ENCODE results near the gene ATP5IF1. TPM values are rescaled to one million over a fixed set of nuclear protein-coding genes. Genes with fewer than 3 reads are reported as not detected.

Gene ATP5IF1
- total RNA-seq, 4 donors from 2014 or later, result 131 to 503 (median 344) TPM

DNA sequence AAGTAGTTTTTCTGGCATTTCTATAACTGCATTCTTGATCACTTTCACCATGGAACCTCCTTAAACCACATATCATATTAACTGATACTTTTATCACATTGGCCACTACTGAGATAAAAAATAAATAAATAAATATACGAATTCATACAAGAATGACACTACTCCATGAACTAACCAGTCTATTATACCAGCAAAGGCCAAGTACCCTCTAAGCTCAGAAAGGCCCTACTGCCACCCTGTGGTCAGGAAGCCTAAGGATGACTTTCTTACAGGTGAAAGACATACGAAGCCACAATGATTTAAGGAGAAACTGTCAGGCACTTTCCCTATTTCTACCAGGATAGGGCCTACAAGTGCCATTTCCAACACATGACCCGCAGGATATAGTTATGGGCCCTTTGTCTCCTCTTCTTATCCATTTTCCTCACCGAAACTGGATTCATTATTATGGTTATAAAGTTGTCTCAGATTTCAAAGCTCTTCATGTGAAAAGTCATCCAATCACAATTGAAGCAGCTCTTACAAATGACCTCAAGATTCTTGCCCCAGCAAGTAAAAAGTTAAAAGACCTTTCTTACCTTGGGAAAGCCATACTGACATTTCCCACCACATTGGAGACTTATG, 27.0 kb upstream of the ATP5IF1 start:
- Histone ChIP-seq H3K27me3 (no peaks in the 10 kb centered on the region), H3K4me1 (peaks cover 0 to 5% (median 0%) of the 10 kb centered on the region in 4 donors), H3K4me3 (no peak overlapping the region), H3K36me3 (peaks cover 0 to 71% (median 25%) of the 10 kb centered on the region in 4 donors), H3K9me3 (no peaks in the 10 kb centered on the region), H3K27ac (no peak overlapping the region)
- WGBS, 2 donors (ENCODE audit: low coverage in 1 of 2), result 14 to 32% methylated on average over 4 of the region's 4 CpGs
- no peak for TF ChIP-seq POLR2A (IDR thresholded peaks at IDR 0.05)
- TF ChIP-seq EP300 (IDR thresholded peaks at IDR 0.05; ENCODE audit: low read depth), result no peak
- TF ChIP-seq, protein P1, sequence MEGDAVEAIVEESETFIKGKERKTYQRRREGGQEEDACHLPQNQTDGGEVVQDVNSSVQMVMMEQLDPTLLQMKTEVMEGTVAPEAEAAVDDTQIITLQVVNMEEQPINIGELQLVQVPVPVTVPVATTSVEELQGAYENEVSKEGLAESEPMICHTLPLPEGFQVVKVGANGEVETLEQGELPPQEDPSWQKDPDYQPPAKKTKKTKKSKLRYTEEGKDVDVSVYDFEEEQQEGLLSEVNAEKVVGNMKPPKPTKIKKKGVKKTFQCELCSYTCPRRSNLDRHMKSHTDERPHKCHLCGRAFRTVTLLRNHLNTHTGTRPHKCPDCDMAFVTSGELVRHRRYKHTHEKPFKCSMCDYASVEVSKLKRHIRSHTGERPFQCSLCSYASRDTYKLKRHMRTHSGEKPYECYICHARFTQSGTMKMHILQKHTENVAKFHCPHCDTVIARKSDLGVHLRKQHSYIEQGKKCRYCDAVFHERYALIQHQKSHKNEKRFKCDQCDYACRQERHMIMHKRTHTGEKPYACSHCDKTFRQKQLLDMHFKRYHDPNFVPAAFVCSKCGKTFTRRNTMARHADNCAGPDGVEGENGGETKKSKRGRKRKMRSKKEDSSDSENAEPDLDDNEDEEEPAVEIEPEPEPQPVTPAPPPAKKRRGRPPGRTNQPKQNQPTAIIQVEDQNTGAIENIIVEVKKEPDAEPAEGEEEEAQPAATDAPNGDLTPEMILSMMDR (IDR thresholded peaks at IDR 0.05), result peak; percentile 55 to 68 (median 60)
- no peak for TF ChIP-seq POLR2AphosphoS5 (IDR thresholded peaks at IDR 0.05)
- DNase-seq, result peak; percentile 73
- intact Hi-C loops (cut with DNase I; ENCODE audit: low total_unique reads) (no loop called here), in situ Hi-C loops (cut with MboI; ENCODE audit: low pct_ligation_motif_present in 1 of 4, low pct_unique_long_range_greater_than_20kb in 1 of 4, low sequenced_read_pairs in 3 of 4) (loop anchor here in 2 of 4 donors (5.0 to 25.0 kb wide), 2 partner anchors 117 to 347 kb away; partner anchors contain the start of gene THEMIS2 (in 1 of the 2))

DNA sequence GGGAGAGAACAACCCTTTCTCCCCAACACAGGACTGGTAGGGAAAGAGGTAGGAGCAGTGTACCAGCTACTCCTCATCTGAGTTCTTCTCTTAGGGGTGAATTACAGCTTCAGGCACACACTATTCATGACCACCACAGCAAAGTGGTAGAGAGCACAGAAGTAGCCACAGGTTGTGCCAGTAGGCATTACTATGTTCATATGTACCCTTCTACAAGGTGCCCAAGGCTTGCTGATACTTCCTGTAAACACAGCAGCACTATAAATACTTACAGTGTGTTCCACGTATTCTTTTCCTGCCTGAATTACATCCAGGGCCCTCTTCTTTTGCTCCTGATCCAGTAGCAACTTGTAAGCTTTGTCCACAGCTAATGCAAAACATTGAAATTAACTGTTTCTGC, 26.2 kb upstream of the ATP5IF1 start:
- peaks cover 0 to 5% (median 0%) of the 10 kb centered on the region in 4 donors for H3K4me1 ChIP-seq
- intact Hi-C loops (cut with DNase I; ENCODE audit: low total_unique reads) (no loop called here), in situ Hi-C loops (cut with MboI; ENCODE audit: low pct_ligation_motif_present in 1 of 4, low pct_unique_long_range_greater_than_20kb in 1 of 4, low sequenced_read_pairs in 3 of 4) (loop anchor here in 2 of 4 donors (5.0 to 25.0 kb wide), 2 partner anchors 117 to 347 kb away; partner anchors contain the start of gene THEMIS2 (in 1 of the 2))
- H3K36me3 ChIP-seq, result peaks cover 0 to 74% (median 25%) of the 10 kb centered on the region in 4 donors
- no peaks in the 10 kb centered on the region for H3K9me3 ChIP-seq
- TF ChIP-seq POLR2AphosphoS5 (IDR thresholded peaks at IDR 0.05), result no peak
- TF ChIP-seq, protein P1 (IDR thresholded peaks at IDR 0.05), result no peak
- TF ChIP-seq EP300 (IDR thresholded peaks at IDR 0.05; ENCODE audit: low read depth), result no peak
- no peak for TF ChIP-seq POLR2A (IDR thresholded peaks at IDR 0.05)
- H3K27me3 ChIP-seq, result no peaks in the 10 kb centered on the region
- DNase-seq, result no peak
- H3K4me3 ChIP-seq, result no peak overlapping the region
- 64 to 71% methylated on average over 1 of the region's 1 CpG for WGBS, 2 donors (ENCODE audit: low coverage in 1 of 2)
- no peak overlapping the region for H3K27ac ChIP-seq

DNA sequence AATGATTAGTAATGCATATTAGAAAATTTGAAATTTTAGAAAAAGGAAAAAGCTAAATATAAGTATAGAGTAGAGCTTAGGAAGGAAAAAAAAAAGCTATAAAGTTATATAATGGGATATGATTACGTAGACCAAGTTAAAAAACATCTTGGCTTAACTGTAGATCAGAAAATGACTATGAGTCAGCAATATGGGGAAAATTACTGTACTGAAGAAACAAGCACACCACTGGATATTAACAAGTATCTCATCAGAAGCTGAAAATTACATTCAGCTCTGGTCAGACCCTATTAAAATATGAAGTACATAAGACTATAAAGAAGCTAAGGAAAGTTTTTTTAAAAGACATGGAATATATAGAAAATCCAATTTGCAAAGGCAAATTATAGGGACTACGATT, 22.6 kb upstream of the ATP5IF1 start:
- Histone ChIP-seq H3K36me3 (peaks cover 0 to 53% (median 12%) of the 10 kb centered on the region in 4 donors), H3K27ac (no peak overlapping the region), H3K4me1 (peaks cover 0 to 5% (median 0%) of the 10 kb centered on the region in 4 donors), H3K4me3 (no peak overlapping the region), H3K27me3 (no peaks in the 10 kb centered on the region), H3K9me3 (no peaks in the 10 kb centered on the region)
- DNase-seq, result no peak
- TF ChIP-seq EP300 (IDR thresholded peaks at IDR 0.05; ENCODE audit: low read depth), result no peak
- TF ChIP-seq, protein P1 (IDR thresholded peaks at IDR 0.05), result no peak
- no peak for TF ChIP-seq POLR2AphosphoS5 (IDR thresholded peaks at IDR 0.05)
- no peak for TF ChIP-seq POLR2A (IDR thresholded peaks at IDR 0.05)
- in situ Hi-C loops (cut with MboI; ENCODE audit: low pct_ligation_motif_present in 1 of 4, low pct_unique_long_range_greater_than_20kb in 1 of 4, low sequenced_read_pairs in 3 of 4) (loop anchor here in 1 of 4 donors (25.0 kb wide), 1 partner anchor 351 kb away; the partner anchor contains the start of gene THEMIS2), intact Hi-C loops (cut with DNase I; ENCODE audit: low total_unique reads) (no loop called here)
- WGBS, 2 donors (ENCODE audit: low coverage in 1 of 2), result 73 to 79% methylated on average over 2 of the region's 2 CpGs

DNA sequence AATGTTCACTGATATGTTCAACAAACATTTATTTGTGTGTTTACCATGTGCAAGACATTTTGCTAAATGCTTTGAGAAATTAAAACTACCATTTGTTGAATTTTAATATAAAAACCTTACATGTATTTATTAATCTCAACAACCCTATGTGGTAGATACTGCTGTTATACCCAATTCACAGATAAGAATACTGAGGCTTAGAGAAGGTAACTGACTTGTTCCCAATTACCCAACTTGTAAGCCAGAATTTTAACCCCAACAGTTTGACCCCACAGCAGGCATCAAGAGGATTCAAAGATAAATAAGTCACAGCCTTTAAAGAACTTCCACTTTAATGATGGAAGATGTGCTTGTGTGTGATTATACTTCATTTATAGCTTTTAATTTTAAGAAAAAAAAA, 6.8 kb upstream of the ATP5IF1 start:
- Histone ChIP-seq H3K27me3 (no peaks in the 10 kb centered on the region), H3K4me3 (no peak overlapping the region), H3K9me3 (no peaks in the 10 kb centered on the region), H3K4me1 (peaks cover 14 to 22% (median 17%) of the 10 kb centered on the region in 4 donors), H3K27ac (no peak overlapping the region), H3K36me3 (peaks cover 0 to 52% (median 22%) of the 10 kb centered on the region in 4 donors)
- DNase-seq, result no peak
- TF ChIP-seq POLR2A (IDR thresholded peaks at IDR 0.05) (no peak), EP300 (IDR thresholded peaks at IDR 0.05; ENCODE audit: low read depth) (no peak), POLR2AphosphoS5 (IDR thresholded peaks at IDR 0.05) (no peak)
- TF ChIP-seq, protein P1 (IDR thresholded peaks at IDR 0.05), result no peak
- in situ Hi-C loops (cut with MboI; ENCODE audit: low pct_ligation_motif_present in 1 of 4, low pct_unique_long_range_greater_than_20kb in 1 of 4, low sequenced_read_pairs in 3 of 4), result loop anchor here in 1 of 4 donors (25.0 kb wide), 1 partner anchor 283 kb away; the partner anchor contains the start of gene RCC1
- intact Hi-C loops (cut with DNase I; ENCODE audit: low total_unique reads), result no loop called here

All from transverse colon (tissue), 4 donors.